ENCODE data around the gene FGGY.

The FGGY gene

GRCh38 chr1:59415286-59415850 lies 118.5 kb downstream of the FGGY start:
- no peak overlapping the region for H3K27ac ChIP-seq
- CTCF ChIA-PET = no interaction called here
- DNase-seq (ENCODE audit: low spot score) = no peak
- POLR2A ChIA-PET (ENCODE audit: low non-redundant PET) = no interaction called here
- TF ChIP-seq CTCF (conservative IDR thresholded peaks at IDR 0.05; ENCODE audit: low read depth) = no peak

GRCh38 chr1:59415881-59416280 lies 119.0 kb downstream of the FGGY start:
- DNase-seq (ENCODE audit: low spot score) = no peak
- no peak overlapping the region for H3K27ac ChIP-seq
- CTCF ChIA-PET = no interaction called here
- POLR2A ChIA-PET (ENCODE audit: low non-redundant PET) = no interaction called here
- no peak for TF ChIP-seq CTCF (conservative IDR thresholded peaks at IDR 0.05; ENCODE audit: low read depth)

DNA sequence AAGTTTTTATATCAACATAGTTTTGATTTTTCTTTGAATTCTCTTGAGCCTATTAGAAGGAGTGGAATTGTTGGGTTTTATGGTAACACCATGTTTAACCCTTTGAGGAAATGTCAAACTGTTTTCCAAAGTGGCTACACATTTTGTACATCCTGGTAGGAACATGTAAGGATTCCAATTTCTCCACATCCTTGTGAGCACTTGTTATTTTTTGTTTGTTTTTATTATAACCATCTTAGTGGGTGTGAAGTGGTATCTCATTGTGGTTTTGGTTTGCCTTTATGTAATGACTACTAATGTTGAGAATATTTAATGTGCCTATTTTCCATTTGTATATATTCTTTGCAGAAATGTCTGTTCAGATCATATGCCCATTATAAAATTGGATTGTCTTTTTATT lies 120.5 kb downstream of the FGGY start:
- TF ChIP-seq CTCF (conservative IDR thresholded peaks at IDR 0.05; ENCODE audit: low read depth) = no peak
- ChIA-PET CTCF (interaction anchor here (0.8 kb wide), 1 partner anchor 58 kb away, joined by 6 read pairs; no protein-coding TSS in a partner anchor), POLR2A (ENCODE audit: low non-redundant PET) (no interaction called here)
- no peak for DNase-seq (ENCODE audit: low spot score)
- no peak overlapping the region for H3K27ac ChIP-seq

DNA sequence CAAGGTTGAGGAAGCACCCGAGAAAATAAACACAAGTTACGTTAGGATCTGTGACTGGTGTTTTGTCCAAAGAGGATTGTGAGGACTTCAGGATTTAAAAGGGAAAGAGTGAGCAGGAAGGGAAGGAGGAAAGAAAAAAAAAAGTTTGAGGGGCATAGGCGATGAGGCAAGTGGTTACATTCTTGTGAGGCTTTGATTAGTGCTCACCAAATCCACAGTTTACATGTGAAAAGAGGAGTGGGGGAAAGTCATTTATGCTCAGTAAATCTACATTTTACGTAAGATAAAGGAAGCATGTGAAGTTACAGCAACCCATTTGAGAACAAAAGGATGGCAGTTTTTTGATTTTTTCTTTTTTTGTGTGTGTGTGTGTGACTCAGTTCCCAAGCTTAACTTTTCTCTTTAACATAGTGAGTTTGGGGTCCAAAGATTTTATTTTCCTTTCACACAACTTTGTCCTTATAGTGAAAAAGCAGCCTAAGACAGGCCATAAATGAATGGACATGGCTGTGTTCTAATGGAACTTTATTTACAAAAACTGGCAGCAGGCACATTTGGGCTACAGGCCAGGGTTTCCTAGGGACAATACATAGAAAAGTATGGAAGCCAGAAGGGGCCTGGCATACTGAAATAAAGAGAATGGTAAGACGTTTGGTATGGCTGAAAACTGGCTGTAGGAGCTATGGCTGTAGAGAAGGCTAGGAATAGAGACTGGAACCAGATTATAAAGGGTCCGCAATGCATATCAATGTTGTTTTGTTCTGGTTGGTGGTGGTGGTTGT lies 121.7 kb downstream of the FGGY start:
- ChIA-PET CTCF (no interaction called here), POLR2A (ENCODE audit: low non-redundant PET) (no interaction called here)
- TF ChIP-seq CTCF (conservative IDR thresholded peaks at IDR 0.05; ENCODE audit: low read depth) = no peak
- no peak for DNase-seq (ENCODE audit: low spot score)
- no peak overlapping the region for H3K27ac ChIP-seq

GRCh38 chr1:59419361-59420140 lies 122.7 kb downstream of the FGGY start:
- no peak for TF ChIP-seq CTCF (conservative IDR thresholded peaks at IDR 0.05; ENCODE audit: low read depth)
- no peak for DNase-seq (ENCODE audit: low spot score)
- H3K27ac ChIP-seq = no peak overlapping the region
- POLR2A ChIA-PET (ENCODE audit: low non-redundant PET) = no interaction called here
- CTCF ChIA-PET = no interaction called here

- H3K27ac ChIP-seq = no peak overlapping the region
- no peak for TF ChIP-seq CTCF (conservative IDR thresholded peaks at IDR 0.05; ENCODE audit: low read depth)
- POLR2A ChIA-PET (ENCODE audit: low non-redundant PET) = no interaction called here
- CTCF ChIA-PET = no interaction called here
- no peak for DNase-seq (ENCODE audit: low spot score)
Observed at GRCh38 chr1:59421232-59421920, 124.5 kb downstream of the FGGY start.
